WTC11 (cell line): ENCODE measurements around the gene DDX51. TPM values are rescaled to one million over a fixed set of nuclear protein-coding genes. Genes with fewer than 3 reads are reported as not detected.

Source experiments
- ATAC-seq: fragments of 200-7000 bp; cut with Tn5 transposase; 2 replicates; pipeline ENCODE4 v1.10.0; 2021; ENCODE audit warnings: mild to moderate bottlenecking, moderate library complexity
- CTCF ChIA-PET: fragments of 300-600 bp; sonication (Branson Sonifier 250); formaldehyde crosslinking; loops from one replicate; lab custom pipeline; 2021; ENCODE audit warnings: antibody characterized with exemption; lab: Charles Lee
- POLR2A ChIA-PET: fragments of 350-600 bp; sonication (Branson Sonifier 250); formaldehyde crosslinking; loops from one replicate; lab custom pipeline; 2021; ENCODE audit warnings: antibody characterized with exemption; lab: Charles Lee
- DNase-seq: peaks from one replicate; pipeline ENCODE4 v3.0.0; 2021; ENCODE audit warnings: low spot score
- H3K27ac Mint-ChIP-seq: 2 replicates; pipeline ENCODE4 v1.8.0; 2021; ENCODE audit warnings: mixed read lengths
- H3K27me3 Mint-ChIP-seq: 2 replicates; pipeline ENCODE4 v1.8.0; 2021; ENCODE audit warnings: low read depth, mild to moderate bottlenecking, moderate library complexity, mixed read lengths
- H3K36me3 Mint-ChIP-seq: 2 replicates; pipeline ENCODE4 v1.8.0; 2021; ENCODE audit warnings: mixed read lengths
- H3K4me1 Mint-ChIP-seq: 2 replicates; pipeline ENCODE4 v1.8.0; 2022; ENCODE audit warnings: mixed read lengths
- H3K4me3 Mint-ChIP-seq: 2 replicates; pipeline ENCODE4 v1.8.0; 2021; ENCODE audit warnings: mild to moderate bottlenecking, moderate library complexity, mixed read lengths
- H3K9me3 Mint-ChIP-seq: 2 replicates; pipeline ENCODE4 v1.8.0; 2021; ENCODE audit warnings: mixed read lengths
- ARID4B ChIP-seq: sonication (generic); formaldehyde crosslinking; IDR thresholded peaks from 2 replicates; pipeline ENCODE4 v1.8.0; 2023; ENCODE audit warnings: missing genetic modification reagents, mild to moderate bottlenecking, borderline replicate concordance
- ATF2 ChIP-seq: sonication (generic); formaldehyde crosslinking; IDR thresholded peaks from 2 replicates; pipeline ENCODE4 v1.8.1; 2022; ENCODE audit warnings: low read depth, missing genetic modification reagents, borderline replicate concordance
- FOXP1 ChIP-seq: sonication (generic); formaldehyde crosslinking; IDR thresholded peaks from 2 replicates; pipeline ENCODE4 v1.8.0; 2022; ENCODE audit warnings: missing genetic modification reagents, mild to moderate bottlenecking, moderate library complexity, borderline replicate concordance
- KAT7 ChIP-seq: sonication (generic); formaldehyde crosslinking; IDR thresholded peaks from 2 replicates; pipeline ENCODE4 v1.8.1; 2023; ENCODE audit warnings: missing genetic modification reagents, mild to moderate bottlenecking, borderline replicate concordance
- MLX ChIP-seq: sonication (generic); formaldehyde crosslinking; IDR thresholded peaks from 2 replicates; pipeline ENCODE4 v1.8.1; 2023; ENCODE audit warnings: mild to moderate bottlenecking, missing genetic modification reagents, moderate library complexity
- MXD4 ChIP-seq: fragments of 250-450 bp; sonication (Bioruptor Pico); IDR thresholded peaks from 2 replicates; pipeline ENCODE4 v1.8.0; 2021; ENCODE audit warnings: mild to moderate bottlenecking, moderate library complexity, borderline replicate concordance
- MYBL2 ChIP-seq: sonication (generic); formaldehyde crosslinking; IDR thresholded peaks from 2 replicates; pipeline ENCODE4 v1.8.1; 2023; ENCODE audit warnings: mild to moderate bottlenecking, moderate library complexity, missing genetic modification reagents
- NFATC4 ChIP-seq: fragments of 250-450 bp; sonication (Bioruptor Pico); IDR thresholded peaks from 2 replicates; pipeline ENCODE4 v1.9.0; 2021; ENCODE audit warnings: mild to moderate bottlenecking
- OVOL2 ChIP-seq: fragments of 250-450 bp; sonication (Bioruptor Pico); IDR thresholded peaks from 2 replicates; pipeline ENCODE4 v1.9.0; 2021; ENCODE audit warnings: mild to moderate bottlenecking, borderline replicate concordance
- RELA ChIP-seq: sonication (generic); formaldehyde crosslinking; IDR thresholded peaks from 2 replicates; pipeline ENCODE4 v1.8.1; 2022; ENCODE audit warnings: missing genetic modification reagents, mild to moderate bottlenecking, borderline replicate concordance
- ZNF138 ChIP-seq: sonication (generic); formaldehyde crosslinking; conservative IDR thresholded peaks from 2 replicates; pipeline ENCODE4 v1.8.1; 2022; ENCODE audit warnings: mild to moderate bottlenecking, moderate library complexity, missing genetic modification reagents
- total RNA-seq: library from RNA; stranded (reverse); gene quantifications from 3 replicates; pipeline ENCODE4 v1.2.3, GENCODE V29; 2021
- TF ChIP-seq, protein P1 (sequence below): sonication (generic); formaldehyde crosslinking; IDR thresholded peaks from 2 replicates; pipeline ENCODE4 v1.8.0; 2022; ENCODE audit warnings: mild to moderate bottlenecking, missing genetic modification reagents
- TF ChIP-seq, protein P2 (sequence below): fragments of 250-450 bp; sonication (Bioruptor Pico); IDR thresholded peaks from 2 replicates; pipeline ENCODE4 v1.9.0; 2021; ENCODE audit warnings: moderate library complexity, mild to moderate bottlenecking, inconsistent platforms, borderline replicate concordance
- TF ChIP-seq, protein P3 (sequence below): sonication (generic); formaldehyde crosslinking; IDR thresholded peaks from 2 replicates; pipeline ENCODE4 v1.8.1; 2023; ENCODE audit warnings: mild to moderate bottlenecking, missing genetic modification reagents

Gene DDX51
- total RNA-seq, 1 experiment from 2014 or later = 32.7 TPM

- peak; percentile 84; the same call in 1 of the 2 replicates for TF ChIP-seq ARID4B (CRISPR knock-in tag)
- no peak for TF ChIP-seq ATF2
- TF ChIP-seq, protein P1, sequence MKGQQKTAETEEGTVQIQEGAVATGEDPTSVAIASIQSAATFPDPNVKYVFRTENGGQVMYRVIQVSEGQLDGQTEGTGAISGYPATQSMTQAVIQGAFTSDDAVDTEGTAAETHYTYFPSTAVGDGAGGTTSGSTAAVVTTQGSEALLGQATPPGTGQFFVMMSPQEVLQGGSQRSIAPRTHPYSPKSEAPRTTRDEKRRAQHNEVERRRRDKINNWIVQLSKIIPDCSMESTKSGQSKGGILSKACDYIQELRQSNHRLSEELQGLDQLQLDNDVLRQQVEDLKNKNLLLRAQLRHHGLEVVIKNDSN = 0 out of 2 replicates have a peak, but pooled peaks have one; percentile 27
Measured at GRCh38 chr12:132144115-132144809, at the start of gene DDX51, which contains the start of gene NOC4L (continued).

DNA sequence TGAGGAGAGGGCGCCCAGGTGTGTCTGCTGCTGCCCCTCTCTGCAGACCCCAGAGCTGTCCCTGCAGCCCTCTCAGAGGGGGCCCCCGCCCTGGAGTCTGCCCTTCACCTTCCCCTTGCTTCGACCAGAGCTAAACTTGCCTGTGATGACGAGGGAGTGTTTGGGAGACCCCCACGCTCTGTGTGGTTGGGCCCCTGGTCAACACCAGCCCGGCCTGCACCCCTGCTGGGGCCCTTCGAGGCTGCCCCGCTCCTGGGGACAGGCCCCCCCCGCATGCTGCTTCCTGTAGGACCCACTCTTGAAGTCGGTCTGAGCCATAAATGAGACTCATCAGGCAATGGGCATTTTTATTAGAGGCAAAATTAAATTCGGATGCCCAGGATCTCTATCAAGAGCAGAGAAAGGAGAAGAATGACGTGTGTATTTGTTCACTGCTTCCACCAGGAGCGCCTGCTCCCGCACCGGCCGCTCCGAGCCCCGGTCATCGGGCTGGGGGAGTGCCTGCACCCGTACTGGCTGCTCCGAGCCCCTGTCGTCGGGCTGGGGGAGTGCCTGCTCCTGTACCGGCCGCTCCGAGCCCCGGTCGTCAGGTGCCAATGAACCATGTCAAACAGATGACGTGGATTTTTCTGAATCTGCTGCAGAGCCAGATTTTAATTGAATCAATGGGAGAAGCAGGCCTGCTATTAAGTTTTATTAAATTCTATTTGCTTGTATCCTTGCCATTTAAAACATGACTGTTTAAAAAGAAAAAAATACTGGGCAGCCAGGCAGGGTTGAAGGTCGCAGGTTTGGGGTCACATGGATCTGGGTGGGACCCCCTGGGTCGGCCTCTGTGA, 47.8 kb upstream of the DDX51 start:
- ChIA-PET POLR2A (no interaction called here), CTCF (interaction anchor here (0.7 to 1.0 kb wide), 2 partner anchors 18 to 38 kb away, joined by 3 read pairs; no protein-coding TSS in a partner anchor)
- Mint-ChIP-seq H3K27ac (no peak overlapping the region), H3K4me3 (no peak overlapping the region), H3K36me3 (peaks cover 10% of the 10 kb centered on the region), H3K27me3 (peaks cover 66% of the 10 kb centered on the region), H3K4me1 (peaks cover 3% of the 10 kb centered on the region), H3K9me3 (peaks cover 14% of the 10 kb centered on the region)
- DNase-seq (no peak), ATAC-seq (no peak)
- no peak for TF ChIP-seq OVOL2 (CRISPR knock-in tag)
- TF ChIP-seq, all 79 proteins: peak for 0

- Mint-ChIP-seq H3K27ac (no peak overlapping the region), H3K9me3 (peaks cover 14% of the 10 kb centered on the region), H3K4me1 (peaks cover 5% of the 10 kb centered on the region), H3K4me3 (peak overlapping the region; percentile 12; the same call in 1 of the 2 replicates), H3K36me3 (peaks cover 10% of the 10 kb centered on the region), H3K27me3 (peaks cover 64% of the 10 kb centered on the region)
- ChIA-PET CTCF (interaction anchor here (0.7 to 1.7 kb wide), 3 partner anchors 19 to 37 kb away, joined by 3 to 4 read pairs (median 3); no protein-coding TSS in a partner anchor), POLR2A (no interaction called here)
- DNase-seq = no peak
- ATAC-seq = no peak
- TF ChIP-seq ZNF138 (CRISPR knock-in tag) (no peak), RELA (CRISPR knock-in tag) (no peak), MXD4 (CRISPR knock-in tag) (no peak), OVOL2 (CRISPR knock-in tag) (no peak), MYBL2 (no peak), KAT7 (CRISPR knock-in tag) (no peak), NFATC4 (CRISPR knock-in tag) (no peak), FOXP1 (CRISPR knock-in tag) (no peak), MLX (CRISPR knock-in tag) (no peak)
- TF ChIP-seq, protein P2, sequence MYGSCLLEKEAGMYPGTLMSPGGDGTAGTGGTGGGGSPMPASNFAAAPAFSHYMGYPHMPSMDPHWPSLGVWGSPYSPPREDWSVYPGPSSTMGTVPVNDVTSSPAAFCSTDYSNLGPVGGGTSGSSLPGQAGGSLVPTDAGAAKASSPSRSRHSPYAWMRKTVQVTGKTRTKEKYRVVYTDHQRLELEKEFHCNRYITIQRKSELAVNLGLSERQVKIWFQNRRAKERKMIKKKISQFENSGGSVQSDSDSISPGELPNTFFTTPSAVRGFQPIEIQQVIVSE (CRISPR knock-in tag) = no peak
- TF ChIP-seq, protein P3, sequence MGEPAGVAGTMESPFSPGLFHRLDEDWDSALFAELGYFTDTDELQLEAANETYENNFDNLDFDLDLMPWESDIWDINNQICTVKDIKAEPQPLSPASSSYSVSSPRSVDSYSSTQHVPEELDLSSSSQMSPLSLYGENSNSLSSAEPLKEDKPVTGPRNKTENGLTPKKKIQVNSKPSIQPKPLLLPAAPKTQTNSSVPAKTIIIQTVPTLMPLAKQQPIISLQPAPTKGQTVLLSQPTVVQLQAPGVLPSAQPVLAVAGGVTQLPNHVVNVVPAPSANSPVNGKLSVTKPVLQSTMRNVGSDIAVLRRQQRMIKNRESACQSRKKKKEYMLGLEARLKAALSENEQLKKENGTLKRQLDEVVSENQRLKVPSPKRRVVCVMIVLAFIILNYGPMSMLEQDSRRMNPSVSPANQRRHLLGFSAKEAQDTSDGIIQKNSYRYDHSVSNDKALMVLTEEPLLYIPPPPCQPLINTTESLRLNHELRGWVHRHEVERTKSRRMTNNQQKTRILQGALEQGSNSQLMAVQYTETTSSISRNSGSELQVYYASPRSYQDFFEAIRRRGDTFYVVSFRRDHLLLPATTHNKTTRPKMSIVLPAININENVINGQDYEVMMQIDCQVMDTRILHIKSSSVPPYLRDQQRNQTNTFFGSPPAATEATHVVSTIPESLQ = no peak
Measured at GRCh38 chr12:132190834-132191500, 46.8 kb upstream of the DDX51 start.
